ENCODE results near the gene DPT.

- TF ChIP-seq CEBPB (IDR thresholded peaks at IDR 0.05; ENCODE audit: low read depth) (no peak), FOSL1 (IDR thresholded peaks at IDR 0.05; ENCODE audit: low read depth) (no peak), CTCF (IDR thresholded peaks at IDR 0.05 in 2 of 3, conservative IDR thresholded peaks at IDR 0.05 in 1 of 3; ENCODE audit: borderline replicate concordance in 1 of 3, insufficient read depth in 1 of 3, low read depth in 2 of 3, low read length in 2 of 3) (no peak), JUND (IDR thresholded peaks at IDR 0.05) (no peak), POLR2A (IDR thresholded peaks at IDR 0.05; ENCODE audit: borderline replicate concordance, extremely low read depth, insufficient read depth, insufficient read length) (no peak), EZH2phosphoT487 (IDR thresholded peaks at IDR 0.05; ENCODE audit: borderline replicate concordance) (no peak), ELF1 (IDR thresholded peaks at IDR 0.05; ENCODE audit: borderline replicate concordance, low read depth) (no peak), MAX (IDR thresholded peaks at IDR 0.05) (no peak), RAD21 (IDR thresholded peaks at IDR 0.05; ENCODE audit: low read depth) (no peak), CBX3 (IDR thresholded peaks at IDR 0.05; ENCODE audit: low read depth) (no peak), ATF3 (IDR thresholded peaks at IDR 0.05) (no peak), SRF (IDR thresholded peaks at IDR 0.05; ENCODE audit: low read depth) (no peak), EZH2 (IDR thresholded peaks at IDR 0.05) (no peak)
Observed at GRCh38 chr1:168691541-168691940, 37.5 kb downstream of the DPT start.

Measured in HCT116 (cell line).